K562 (cell line): Measurements from ENCODE around the gene PHPT1. TPM values are rescaled to one million over a fixed set of nuclear protein-coding genes. Genes with fewer than 3 reads are reported as not detected.

Source experiments
- AFF4 ChIP-seq: sonication (generic); formaldehyde crosslinking; IDR thresholded peaks from 2 replicates; pipeline ENCODE4 v1.8.0; 2023; ENCODE audit warnings: mild to moderate bottlenecking, missing genetic modification reagents
- ARID3B ChIP-seq: fragments of 250-450 bp; sonication (Bioruptor Pico); IDR thresholded peaks from 2 replicates; pipeline ENCODE4 v1.4.0; 2020; ENCODE audit warnings: borderline replicate concordance
- EGR1 ChIP-seq: fragments of 450-650 bp; conservative IDR thresholded peaks from 2 replicates; pipeline ENCODE4 v1.6.1; 2017; ENCODE audit warnings: mild to moderate bottlenecking
- HMGN3 ChIP-seq: IDR thresholded peaks from 2 replicates; pipeline ENCODE4 v1.6.1; 2011; ENCODE audit warnings: borderline replicate concordance, low read depth, mild to moderate bottlenecking, mixed read lengths, low read length; ENCODE audit not compliant: insufficient read length; ENCODE audit errors: extremely low read depth
- NCOA6 ChIP-seq: fragments of 450-650 bp; IDR thresholded peaks from 2 replicates; pipeline ENCODE4 v1.6.1; 2017; ENCODE audit warnings: mild to moderate bottlenecking
- NFIC ChIP-seq: fragments of 450-650 bp; IDR thresholded peaks from 2 replicates; pipeline ENCODE4 v1.6.1; 2017; ENCODE audit warnings: mild to moderate bottlenecking, inconsistent platforms
- SMARCC2 ChIP-seq: fragments of 450-650 bp; IDR thresholded peaks from 2 replicates; pipeline ENCODE4 v1.6.1; 2017; ENCODE audit warnings: antibody characterized with exemption, moderate library complexity, mild to moderate bottlenecking, low read depth
- TOE1 ChIP-seq, 2 experiments: fragments of 450-650 bp in 1 of 2; sonication (generic) in 1 of 2; formaldehyde crosslinking in 1 of 2; IDR thresholded peaks; 2 replicates each; pipeline versions ENCODE4 v1.7.1 to v1.8.0; 2016 to 2022; ENCODE audit warnings: borderline replicate concordance in 2 of 2, mild to moderate bottlenecking in 2 of 2, antibody characterized with exemption in 1 of 2, inconsistent platforms in 1 of 2, low read depth in 1 of 2, missing genetic modification reagents in 1 of 2, moderate library complexity in 1 of 2
- ZNF263 ChIP-seq: sonication (generic); formaldehyde crosslinking; IDR thresholded peaks from 2 replicates; pipeline ENCODE4 v1.8.0; 2022; ENCODE audit warnings: mild to moderate bottlenecking, missing genetic modification reagents, borderline replicate concordance
- ZNF707 ChIP-seq: fragments of 250-450 bp; sonication (Bioruptor Pico); conservative IDR thresholded peaks from 2 replicates; pipeline ENCODE4 v1.8.0; 2022; ENCODE audit warnings: inconsistent platforms, mild to moderate bottlenecking, moderate library complexity
- polyA plus RNA-seq, 8 experiments: library from polyadenylated mRNA; depleted of rRNA in 4 of 8; stranded (reverse) in 5 of 8; unstranded in 3 of 8; fragments of >200 nt; fragmentation: Nextera tagmentation in 2 of 8; fragmentation: Illumina TruSeq in 1 of 8; extraction: Ambion mirVana in 2 of 8; extraction: Trizol in 1 of 8; gene quantifications; 2 replicates each; pipeline versions ENCODE4 v1.2.1 to v1.2.3, GENCODE V29; 2011 to 2014; ENCODE audit warnings: inconsistent platforms in 1 of 8, missing spikeins in 1 of 8
- total RNA-seq, 7 experiments: library from RNA; depleted of rRNA in 6 of 7; stranded (reverse); fragments of >200 nt in 6 of 7; fragmentation: Illumina TruSeq in 2 of 7; extraction: Trizol in 2 of 7; gene quantifications; 2 replicates each; pipeline versions ENCODE4 v1.2.1 to v1.2.3, GENCODE V29; 2011 to 2021; ENCODE audit warnings: low replicate concordance in 1 of 7
- TF ChIP-seq, protein P1 (sequence below): fragments of 250-450 bp; sonication (Bioruptor Pico); IDR thresholded peaks from 2 replicates; pipeline ENCODE4 v1.4.0; 2020; ENCODE audit warnings: mild to moderate bottlenecking, moderate library complexity, borderline replicate concordance
- TF ChIP-seq, protein P2 (sequence below), 2 experiments: IDR thresholded peaks; 2 replicates each; pipeline ENCODE4 v1.6.1; 2011; ENCODE audit warnings: borderline replicate concordance in 1 of 2, control low read depth in 1 of 2, low read depth in 1 of 2, low read length in 1 of 2, mild to moderate bottlenecking in 1 of 2, mixed read lengths in 1 of 2, moderate library complexity in 1 of 2; ENCODE audit not compliant: insufficient read depth in 1 of 2, insufficient read length in 1 of 2, poor library complexity in 1 of 2, severe bottlenecking in 1 of 2; ENCODE audit errors: extremely low read depth in 1 of 2
- TF ChIP-seq, protein P3 (sequence below): sonication (generic); formaldehyde crosslinking; IDR thresholded peaks from 2 replicates; pipeline ENCODE4 v1.8.1; 2023; ENCODE audit warnings: mild to moderate bottlenecking, missing genetic modification reagents

PHPT1 gene
- total and polyA plus RNA-seq, 9 of the 15 experiments (the other 6 are each of a cell fraction or from before 2014, with no cell fraction given): 20.9 to 166 (median 129) TPM

DNA sequence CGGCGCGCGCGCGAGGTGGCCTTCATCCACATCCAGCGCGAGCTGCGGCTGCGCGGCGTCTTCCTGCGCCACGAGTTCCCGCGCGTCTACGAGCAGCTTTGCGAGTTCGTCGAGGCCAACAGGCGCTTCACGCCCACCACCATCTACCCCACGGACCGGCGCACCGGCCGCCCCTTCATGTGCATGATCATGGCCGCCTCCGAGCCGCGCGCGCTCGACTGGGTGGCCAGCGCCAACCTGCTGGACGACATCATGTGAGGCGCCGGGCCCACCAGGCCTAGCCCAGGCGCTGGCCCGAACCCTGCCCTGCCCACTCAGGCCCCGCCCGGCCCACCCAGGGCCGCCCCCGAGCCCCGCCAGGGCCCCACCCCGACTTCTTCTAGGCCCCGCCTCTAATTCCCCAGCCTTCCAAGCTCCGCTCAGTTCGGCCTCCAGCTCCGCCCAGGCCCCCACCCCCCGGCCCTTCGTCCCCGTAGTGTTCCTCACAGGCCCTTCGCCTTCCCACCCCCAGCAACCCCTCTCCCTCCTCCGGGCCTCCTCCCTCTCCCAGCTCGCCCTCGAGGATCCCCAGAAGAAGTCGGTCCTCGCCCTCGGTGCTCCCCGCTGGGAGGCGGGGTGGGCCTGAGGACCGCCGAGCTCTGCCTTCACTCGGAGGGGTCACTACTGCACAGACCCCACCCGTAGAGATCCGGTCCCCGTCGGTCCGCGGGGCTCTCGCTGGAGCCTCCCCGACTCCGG, 2.0 kb upstream of the PHPT1 start (continued):
- TF ChIP-seq AFF4 (CRISPR knock-in tag) (0 out of 2 replicates have a peak, but pooled peaks have one; percentile 57), NCOA6 (peak; percentile 97), SMARCC2 (no peak), ZNF263 (CRISPR knock-in tag) (peak; percentile 97), EGR1 (0 out of 2 replicates have a peak, but pooled peaks have one; percentile 6), TOE1 (IDR thresholded peaks at IDR 0.05; ENCODE audit: borderline replicate concordance) (0 out of 2 replicates have a peak, but pooled peaks have one; percentile 45), TOE1 (CRISPR knock-in tag; IDR thresholded peaks at IDR 0.05; ENCODE audit: borderline replicate concordance, low read depth) (no peak), ARID3B (CRISPR knock-in tag) (no peak), ZNF707 (CRISPR knock-in tag) (no peak), NFIC (peak; percentile 85), HMGN3 (peak; percentile 18)
- TF ChIP-seq, protein P1, sequence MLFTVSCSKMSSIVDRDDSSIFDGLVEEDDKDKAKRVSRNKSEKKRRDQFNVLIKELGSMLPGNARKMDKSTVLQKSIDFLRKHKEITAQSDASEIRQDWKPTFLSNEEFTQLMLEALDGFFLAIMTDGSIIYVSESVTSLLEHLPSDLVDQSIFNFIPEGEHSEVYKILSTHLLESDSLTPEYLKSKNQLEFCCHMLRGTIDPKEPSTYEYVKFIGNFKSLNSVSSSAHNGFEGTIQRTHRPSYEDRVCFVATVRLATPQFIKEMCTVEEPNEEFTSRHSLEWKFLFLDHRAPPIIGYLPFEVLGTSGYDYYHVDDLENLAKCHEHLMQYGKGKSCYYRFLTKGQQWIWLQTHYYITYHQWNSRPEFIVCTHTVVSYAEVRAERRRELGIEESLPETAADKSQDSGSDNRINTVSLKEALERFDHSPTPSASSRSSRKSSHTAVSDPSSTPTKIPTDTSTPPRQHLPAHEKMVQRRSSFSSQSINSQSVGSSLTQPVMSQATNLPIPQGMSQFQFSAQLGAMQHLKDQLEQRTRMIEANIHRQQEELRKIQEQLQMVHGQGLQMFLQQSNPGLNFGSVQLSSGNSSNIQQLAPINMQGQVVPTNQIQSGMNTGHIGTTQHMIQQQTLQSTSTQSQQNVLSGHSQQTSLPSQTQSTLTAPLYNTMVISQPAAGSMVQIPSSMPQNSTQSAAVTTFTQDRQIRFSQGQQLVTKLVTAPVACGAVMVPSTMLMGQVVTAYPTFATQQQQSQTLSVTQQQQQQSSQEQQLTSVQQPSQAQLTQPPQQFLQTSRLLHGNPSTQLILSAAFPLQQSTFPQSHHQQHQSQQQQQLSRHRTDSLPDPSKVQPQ: 0 out of 2 replicates have a peak, but pooled peaks have one; percentile 39
- TF ChIP-seq, protein P2, sequence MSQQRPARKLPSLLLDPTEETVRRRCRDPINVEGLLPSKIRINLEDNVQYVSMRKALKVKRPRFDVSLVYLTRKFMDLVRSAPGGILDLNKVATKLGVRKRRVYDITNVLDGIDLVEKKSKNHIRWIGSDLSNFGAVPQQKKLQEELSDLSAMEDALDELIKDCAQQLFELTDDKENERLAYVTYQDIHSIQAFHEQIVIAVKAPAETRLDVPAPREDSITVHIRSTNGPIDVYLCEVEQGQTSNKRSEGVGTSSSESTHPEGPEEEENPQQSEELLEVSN (IDR thresholded peaks at IDR 0.05; ENCODE audit: borderline replicate concordance in 1 of 2, extremely low read depth in 1 of 2, insufficient read depth in 1 of 2, insufficient read length in 1 of 2, low read depth in 1 of 2, low read length in 1 of 2, poor library complexity in 1 of 2, severe bottlenecking in 1 of 2): peak in 1 of 2 experiments; percentile 8
- TF ChIP-seq, protein P3, sequence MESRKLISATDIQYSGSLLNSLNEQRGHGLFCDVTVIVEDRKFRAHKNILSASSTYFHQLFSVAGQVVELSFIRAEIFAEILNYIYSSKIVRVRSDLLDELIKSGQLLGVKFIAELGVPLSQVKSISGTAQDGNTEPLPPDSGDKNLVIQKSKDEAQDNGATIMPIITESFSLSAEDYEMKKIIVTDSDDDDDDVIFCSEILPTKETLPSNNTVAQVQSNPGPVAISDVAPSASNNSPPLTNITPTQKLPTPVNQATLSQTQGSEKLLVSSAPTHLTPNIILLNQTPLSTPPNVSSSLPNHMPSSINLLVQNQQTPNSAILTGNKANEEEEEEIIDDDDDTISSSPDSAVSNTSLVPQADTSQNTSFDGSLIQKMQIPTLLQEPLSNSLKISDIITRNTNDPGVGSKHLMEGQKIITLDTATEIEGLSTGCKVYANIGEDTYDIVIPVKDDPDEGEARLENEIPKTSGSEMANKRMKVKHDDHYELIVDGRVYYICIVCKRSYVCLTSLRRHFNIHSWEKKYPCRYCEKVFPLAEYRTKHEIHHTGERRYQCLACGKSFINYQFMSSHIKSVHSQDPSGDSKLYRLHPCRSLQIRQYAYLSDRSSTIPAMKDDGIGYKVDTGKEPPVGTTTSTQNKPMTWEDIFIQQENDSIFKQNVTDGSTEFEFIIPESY (CRISPR knock-in tag): peak; percentile 96
